PC-9 (cell line): ENCODE measurements around the gene TRIM69. TPM values are rescaled to one million over a fixed set of nuclear protein-coding genes. Genes with fewer than 3 reads are reported as not detected.

Source experiments
- BruUV-seq: library from RNA; stranded (reverse); fragments of 400-500 nt; replicated peaks from 2 replicates; lab custom pipeline; 2021; lab: Mats Ljungman, UMichigan
- CTCF ChIA-PET: fragments of 300-600 bp; sonication (Branson Sonifier 250); formaldehyde crosslinking; loops from one replicate; lab custom pipeline; 2022; ENCODE audit warnings: antibody characterized with exemption; lab: Charles Lee
- POLR2A ChIA-PET: fragments of 300-600 bp; sonication (Branson Sonifier 250); formaldehyde crosslinking; loops from one replicate; lab custom pipeline; 2022; ENCODE audit warnings: antibody characterized with exemption; ENCODE audit not compliant: unreplicated experiment; lab: Charles Lee
- DNase-seq, 2 experiments: peaks; one replicate each; pipeline versions ENCODE4 v3.0.0 to v3.0.0-alpha.2; 2015 to 2022; ENCODE audit warnings: mixed read lengths in 1 of 2
- H2AFZ ChIP-seq: fragments of 200-600 bp; sonication (generic); 2 replicates; pipeline ENCODE4 v1.8.1; 2017; ENCODE audit warnings: antibody characterized with exemption
- H3F3A ChIP-seq: fragments of 200-600 bp; sonication (generic); 2 replicates; pipeline ENCODE4 v1.8.1; 2017; ENCODE audit warnings: antibody characterized with exemption, mild to moderate bottlenecking, low read depth; ENCODE audit not compliant: insufficient read depth
- H3K27ac ChIP-seq: fragments of 200-600 bp; sonication (generic); 2 replicates; pipeline ENCODE4 v1.6.1; 2016; ENCODE audit warnings: mixed run types
- H3K27me3 ChIP-seq: fragments of 200-600 bp; sonication (generic); 2 replicates; pipeline ENCODE4 v1.6.1; 2016; ENCODE audit warnings: low read depth, mixed run types; ENCODE audit not compliant: insufficient read depth
- H3K36me3 ChIP-seq: fragments of 200-600 bp; sonication (generic); 2 replicates; pipeline ENCODE4 v1.6.1; 2016; ENCODE audit warnings: low read depth, mixed run types
- H3K4me1 ChIP-seq: fragments of 200-600 bp; sonication (generic); replicated peaks from 2 replicates; pipeline ENCODE4 v1.6.1; 2016; ENCODE audit warnings: mixed run types; ENCODE audit not compliant: insufficient read depth
- H3K4me2 ChIP-seq: fragments of 200-600 bp; sonication (generic); 2 replicates; pipeline ENCODE4 v1.6.1; 2017; ENCODE audit warnings: mixed run types
- H3K4me3 ChIP-seq: fragments of 200-600 bp; sonication (generic); 2 replicates; pipeline ENCODE4 v1.6.1; 2016; ENCODE audit warnings: mixed run types
- H3K79me2 ChIP-seq: fragments of 200-600 bp; sonication (generic); 2 replicates; pipeline ENCODE4 v1.6.1; 2017; ENCODE audit warnings: low read depth, mixed run types
- H3K9me2 ChIP-seq: fragments of 200-600 bp; sonication (generic); 2 replicates; pipeline ENCODE4 v1.8.1; 2017; ENCODE audit warnings: mild to moderate bottlenecking; ENCODE audit not compliant: insufficient read depth
- H3K9me3 ChIP-seq: fragments of 200-600 bp; sonication (generic); 2 replicates; pipeline ENCODE4 v1.8.1; 2016; ENCODE audit warnings: low read depth; ENCODE audit not compliant: insufficient read depth
- H4K20me1 ChIP-seq: fragments of 200-600 bp; sonication (generic); 2 replicates; pipeline ENCODE4 v1.8.1; 2017; ENCODE audit not compliant: insufficient read depth
- EZH2 ChIP-seq: fragments of 200-600 bp; sonication (generic); IDR thresholded peaks from 2 replicates; pipeline ENCODE4 v1.8.0; 2017; ENCODE audit warnings: antibody characterized with exemption, low read depth
- intact Hi-C: fragments of 100-400 bp; cut with micrococcal nuclease; formaldehyde crosslinking; loops from one replicate; pipeline ENCODE4 v1.10.0; 2022; ENCODE audit not compliant: unreplicated experiment
- total RNA-seq: library from RNA; stranded (reverse); gene quantifications from 2 replicates; pipeline ENCODE4 v1.2.3, GENCODE V29; 2021
- TF ChIP-seq, protein P1 (sequence below): fragments of 200-600 bp; sonication (generic); conservative IDR thresholded peaks from 2 replicates; pipeline ENCODE4 v1.6.1; 2017; ENCODE audit warnings: mixed run types, antibody characterized with exemption, mild to moderate bottlenecking, moderate library complexity

Gene TRIM69
- total RNA-seq, 1 experiment from 2014 or later: 17.4 TPM

DNA sequence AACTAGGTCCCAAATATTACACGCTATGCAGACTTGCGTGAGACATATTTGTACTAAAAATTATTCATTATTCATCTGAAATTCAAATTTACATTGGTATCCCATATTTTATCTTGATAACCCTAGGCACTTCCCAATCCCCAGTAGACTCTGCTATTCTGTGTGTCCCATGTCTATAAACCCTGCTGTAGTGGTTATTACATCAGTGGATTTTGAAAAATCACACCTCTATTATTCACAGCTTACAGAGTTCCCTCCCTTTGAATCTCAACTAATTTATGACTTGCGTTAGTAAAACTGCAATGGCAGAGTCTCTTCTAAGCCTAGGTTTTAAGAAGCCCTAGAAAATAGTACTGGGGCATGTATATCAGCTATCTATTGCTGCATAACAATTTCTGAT lies 54.3 kb downstream of the TRIM69 start:
- Histone ChIP-seq H3K4me2 (no peak overlapping the region), H3K9me3 (no peaks in the 10 kb centered on the region), H3K36me3 (no peaks in the 10 kb centered on the region), H3K9me2 (no peaks in the 10 kb centered on the region), H2AFZ (no peak overlapping the region), H3K27me3 (no peaks in the 10 kb centered on the region), H3K79me2 (no peaks in the 10 kb centered on the region), H3F3A (no peaks in the 10 kb centered on the region), H3K27ac (no peak overlapping the region), H3K4me1 (no peaks in the 10 kb centered on the region), H3K4me3 (no peak overlapping the region), H4K20me1 (no peaks in the 10 kb centered on the region)
- BruUV-seq: no TSS peak
- DNase-seq: no peak
- TF ChIP-seq, protein P1, sequence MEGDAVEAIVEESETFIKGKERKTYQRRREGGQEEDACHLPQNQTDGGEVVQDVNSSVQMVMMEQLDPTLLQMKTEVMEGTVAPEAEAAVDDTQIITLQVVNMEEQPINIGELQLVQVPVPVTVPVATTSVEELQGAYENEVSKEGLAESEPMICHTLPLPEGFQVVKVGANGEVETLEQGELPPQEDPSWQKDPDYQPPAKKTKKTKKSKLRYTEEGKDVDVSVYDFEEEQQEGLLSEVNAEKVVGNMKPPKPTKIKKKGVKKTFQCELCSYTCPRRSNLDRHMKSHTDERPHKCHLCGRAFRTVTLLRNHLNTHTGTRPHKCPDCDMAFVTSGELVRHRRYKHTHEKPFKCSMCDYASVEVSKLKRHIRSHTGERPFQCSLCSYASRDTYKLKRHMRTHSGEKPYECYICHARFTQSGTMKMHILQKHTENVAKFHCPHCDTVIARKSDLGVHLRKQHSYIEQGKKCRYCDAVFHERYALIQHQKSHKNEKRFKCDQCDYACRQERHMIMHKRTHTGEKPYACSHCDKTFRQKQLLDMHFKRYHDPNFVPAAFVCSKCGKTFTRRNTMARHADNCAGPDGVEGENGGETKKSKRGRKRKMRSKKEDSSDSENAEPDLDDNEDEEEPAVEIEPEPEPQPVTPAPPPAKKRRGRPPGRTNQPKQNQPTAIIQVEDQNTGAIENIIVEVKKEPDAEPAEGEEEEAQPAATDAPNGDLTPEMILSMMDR: no peak
- no peak for TF ChIP-seq EZH2
- intact Hi-C loops: no loop called here
- POLR2A ChIA-PET: interaction anchor here (0.6 kb wide), 1 partner anchor 107 kb away, joined by 10 read pairs; no protein-coding TSS in a partner anchor
- CTCF ChIA-PET: no interaction called here

DNA sequence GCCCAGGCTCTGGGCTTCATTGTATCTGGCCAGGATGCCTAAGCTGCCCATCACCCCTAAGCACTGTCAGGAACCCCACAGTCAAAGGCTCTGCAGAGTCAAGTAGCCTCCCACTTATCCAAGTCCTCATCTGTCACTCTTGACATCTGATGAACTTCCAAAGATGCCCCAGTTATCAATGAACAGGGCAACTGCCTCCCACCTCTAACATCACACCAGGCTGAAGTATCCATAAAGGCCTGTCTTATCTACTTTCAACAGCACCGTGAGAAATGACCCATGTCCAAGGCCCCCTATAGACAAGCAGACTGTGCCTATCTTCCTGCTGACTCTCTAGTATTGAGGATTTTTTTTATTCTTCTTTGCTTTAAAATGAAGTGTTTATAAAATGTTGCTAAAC lies 56.4 kb downstream of the TRIM69 start:
- no peaks in the 10 kb centered on the region for H3K27me3 ChIP-seq
- no peak for DNase-seq
- H3K9me2 ChIP-seq: no peaks in the 10 kb centered on the region
- H3K27ac ChIP-seq: no peak overlapping the region
- ChIA-PET POLR2A (no interaction called here), CTCF (no interaction called here)
- no peaks in the 10 kb centered on the region for H4K20me1 ChIP-seq
- no peak overlapping the region for H3K4me3 ChIP-seq
- no peaks in the 10 kb centered on the region for H3K9me3 ChIP-seq
- H2AFZ ChIP-seq: no peak overlapping the region
- no peak for TF ChIP-seq EZH2
- TF ChIP-seq, protein P1: no peak
- H3K4me2 ChIP-seq: no peak overlapping the region
- H3K79me2 ChIP-seq: no peaks in the 10 kb centered on the region
- no peaks in the 10 kb centered on the region for H3K36me3 ChIP-seq
- no peaks in the 10 kb centered on the region for H3K4me1 ChIP-seq
- intact Hi-C loops: no loop called here
- no TSS peak for BruUV-seq
- H3F3A ChIP-seq: no peaks in the 10 kb centered on the region

DNA sequence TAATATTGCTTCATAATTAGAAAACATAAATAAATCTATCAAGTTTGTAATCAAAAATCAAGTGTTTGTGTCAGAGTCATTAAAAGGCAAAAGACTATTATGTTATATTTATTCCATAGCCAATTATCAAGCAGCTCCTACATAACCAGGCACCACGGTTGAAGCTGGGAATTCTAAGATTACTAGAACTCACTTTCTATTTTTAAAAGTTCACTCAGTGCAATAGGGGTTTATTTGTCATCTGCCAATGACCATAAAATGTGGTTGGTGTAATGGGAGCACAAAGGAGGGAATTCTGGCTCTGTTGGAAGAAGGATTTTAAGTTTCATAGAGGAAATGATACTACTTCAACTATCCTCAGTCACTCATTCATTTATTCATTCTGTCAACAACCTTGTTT lies 57.7 kb downstream of the TRIM69 start:
- Histone ChIP-seq H3K4me3 (no peak overlapping the region), H3K27me3 (no peaks in the 10 kb centered on the region), H4K20me1 (no peaks in the 10 kb centered on the region), H3K9me2 (no peaks in the 10 kb centered on the region), H2AFZ (no peak overlapping the region), H3K79me2 (no peaks in the 10 kb centered on the region), H3K9me3 (no peaks in the 10 kb centered on the region), H3K4me2 (no peak overlapping the region), H3F3A (no peaks in the 10 kb centered on the region), H3K27ac (no peak overlapping the region), H3K36me3 (no peaks in the 10 kb centered on the region), H3K4me1 (no peaks in the 10 kb centered on the region)
- CTCF ChIA-PET: no interaction called here
- POLR2A ChIA-PET: no interaction called here
- intact Hi-C loops: no loop called here
- TF ChIP-seq, protein P1: no peak
- TF ChIP-seq EZH2: no peak
- no TSS peak for BruUV-seq
- DNase-seq: no peak
